GDM1 (cell line): ENCODE results near the gene STK11.
"Not testable (repeated sequence)": the region's sequence is repeated elsewhere in the genome, so short reads cannot be mapped to it uniquely, and the experiment has no call there.

Experiments
- DNase-seq: peaks from one replicate; lab custom pipeline; 2025; lab: John Stamatoyannopoulos, UW

Gene STK11

DNA sequence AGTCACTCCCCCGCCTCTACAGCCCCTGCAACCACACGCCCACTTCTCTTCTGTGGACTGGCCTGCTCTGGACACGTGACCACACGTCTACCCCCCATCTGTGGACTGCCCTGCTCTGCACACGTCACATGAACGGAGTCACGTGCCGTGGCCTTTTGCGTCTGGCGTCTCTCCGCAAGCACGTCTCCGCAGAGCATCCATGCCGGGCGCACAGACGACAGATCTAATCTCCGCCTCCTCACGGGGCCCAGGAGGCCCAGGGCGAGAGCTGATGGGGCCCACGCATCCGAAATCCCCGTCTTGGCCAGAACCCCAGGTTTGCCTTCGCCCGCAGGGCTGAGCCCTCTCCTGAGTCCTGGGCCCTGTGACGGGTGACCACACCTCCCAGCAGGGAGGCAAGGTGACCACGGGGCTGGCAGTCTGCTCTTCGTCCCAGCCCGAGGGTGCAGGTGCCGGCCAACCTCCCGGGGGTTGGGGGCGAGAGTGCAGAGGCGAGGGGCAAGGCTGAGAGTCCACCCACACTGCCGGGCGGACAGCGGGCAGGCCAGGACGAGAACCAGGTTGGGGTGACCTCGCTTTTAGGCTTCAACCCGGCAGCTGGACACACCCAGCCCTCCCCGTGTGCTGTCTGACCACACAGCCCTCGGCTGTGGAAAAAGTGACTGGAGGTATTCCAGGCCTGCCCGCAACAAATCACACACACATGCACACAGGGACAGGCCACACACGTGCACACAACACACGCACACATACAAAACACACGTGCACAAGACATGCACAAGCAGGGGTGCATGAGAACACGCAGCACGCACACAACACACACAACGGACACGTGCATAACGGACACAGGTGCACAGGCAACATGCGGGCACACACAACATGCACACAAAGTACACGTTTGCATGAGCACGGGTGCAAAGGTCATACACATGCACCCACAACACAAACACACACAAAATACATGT, 35.4 kb upstream of the STK11 start:
- no peak for DNase-seq

DNA sequence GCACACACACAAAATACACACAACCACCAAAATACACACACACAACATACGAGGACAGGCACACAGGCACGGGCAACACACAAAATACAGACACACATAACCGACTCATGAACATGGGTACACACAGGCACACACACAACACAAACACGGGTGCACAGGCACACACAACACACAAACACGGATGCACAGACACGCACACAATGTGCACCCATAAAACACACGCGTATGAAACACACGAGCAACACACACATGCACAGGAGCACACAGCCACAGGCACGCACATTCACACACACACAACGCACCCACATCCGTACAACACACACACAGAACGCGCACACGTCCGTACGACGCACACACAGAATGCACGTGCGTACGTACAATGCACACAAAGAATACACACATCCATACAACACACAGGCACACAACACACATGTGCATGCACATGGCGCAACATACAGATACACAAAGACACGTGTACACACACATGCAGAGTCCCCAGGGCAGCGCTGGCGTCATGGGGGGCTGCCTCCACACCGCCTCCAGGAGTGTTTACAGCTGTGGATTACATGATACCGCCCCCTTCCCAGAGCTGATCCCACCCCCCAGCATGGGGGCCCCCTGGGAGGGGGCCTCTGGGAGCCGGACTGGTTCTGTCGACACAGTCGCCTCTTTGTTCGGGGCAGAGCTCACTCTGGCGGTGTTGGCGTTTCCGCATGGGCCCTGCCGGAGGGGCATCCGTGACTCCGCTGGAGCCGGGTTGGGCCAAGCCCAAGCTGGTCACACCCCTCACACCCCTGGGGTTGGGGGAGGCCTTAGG, 34.4 kb upstream of the STK11 start:
- DNase-seq: no peak

DNA sequence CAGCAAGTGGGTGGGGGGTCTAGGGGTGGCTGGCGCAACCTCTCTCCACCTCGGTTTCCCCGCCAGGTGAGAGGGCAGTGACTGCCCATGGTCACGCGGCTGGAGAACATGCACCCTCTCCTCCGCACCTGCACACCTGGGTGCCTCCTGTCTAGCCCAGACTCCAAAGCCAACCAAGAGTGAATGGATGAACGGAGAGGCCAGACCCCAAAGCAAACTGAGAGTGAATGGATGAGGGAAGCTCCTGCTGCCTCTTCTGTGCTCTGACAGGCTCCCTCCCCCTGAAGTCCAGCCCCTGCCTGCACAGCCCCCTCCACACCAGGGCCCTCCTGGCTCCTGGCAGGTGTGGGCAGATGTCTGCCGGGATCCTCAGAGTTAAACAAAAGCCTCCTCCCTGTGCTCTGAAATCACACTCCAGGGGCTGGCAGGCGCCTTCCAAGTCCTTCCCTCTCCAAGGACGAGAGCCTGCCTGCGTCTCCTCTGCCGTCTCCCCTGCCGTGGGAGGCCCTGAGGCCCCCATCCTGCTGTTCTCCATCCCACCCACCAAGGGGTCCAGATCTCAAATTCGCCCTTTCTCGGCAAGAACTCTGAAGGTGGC, 33.7 kb upstream of the STK11 start:
- no peak for DNase-seq

- no peak for DNase-seq
These were observed 33.0 kb upstream of the STK11 start for GRCh38 chr19:1172353-1173158.

- no peak for DNase-seq
These were observed 32.3 kb upstream of the STK11 start for GRCh38 chr19:1173159-1173844.

DNA sequence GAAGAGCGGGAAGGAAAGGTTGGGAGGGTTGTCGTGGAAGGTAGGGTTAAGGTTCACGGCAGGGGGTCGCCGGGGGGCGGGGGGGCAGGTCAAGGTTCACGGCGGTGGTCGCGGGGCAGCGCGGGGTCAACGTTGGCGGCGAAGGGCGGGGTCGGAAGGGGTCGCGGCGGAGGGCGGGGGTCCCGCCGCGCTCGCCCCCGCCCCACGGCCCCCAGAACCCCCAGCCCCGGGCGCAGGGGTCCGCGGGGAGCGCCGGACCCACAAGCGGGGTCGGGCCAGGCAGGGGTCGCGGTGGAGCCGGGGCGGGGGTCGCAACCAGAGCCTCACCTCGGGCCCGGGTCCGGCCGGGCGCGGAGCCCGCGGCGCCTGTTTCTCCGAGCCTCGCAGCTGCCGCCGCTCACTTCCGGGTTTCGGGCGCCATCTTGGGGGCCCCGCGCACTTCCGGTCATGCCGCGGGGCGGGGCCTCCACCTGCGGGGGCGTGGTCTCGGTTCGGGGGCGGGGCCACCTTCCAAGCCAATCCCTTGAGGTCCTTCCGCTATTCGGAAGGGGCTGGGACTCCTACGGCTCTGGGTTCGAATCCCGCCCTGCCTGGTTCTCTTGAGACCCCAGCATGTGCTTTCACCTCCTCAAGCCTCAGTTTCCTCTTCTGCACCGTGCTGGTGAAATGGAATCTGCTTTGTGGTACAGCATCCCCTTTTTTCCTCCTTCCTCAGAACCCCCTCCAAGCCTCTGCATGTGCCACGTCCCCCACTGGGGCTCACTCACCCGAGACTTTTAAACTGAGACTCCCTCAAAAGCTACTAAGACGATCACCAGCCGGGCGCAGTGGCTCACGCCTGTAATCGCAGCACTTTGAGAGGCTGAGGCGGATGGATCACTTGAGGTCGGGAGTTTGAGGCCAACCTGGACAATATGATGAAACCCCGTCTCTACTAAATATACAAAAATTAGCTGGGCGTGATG, 31.5 kb upstream of the STK11 start, which contains the start of gene SBNO2:
Gene SBNO2 (minus strand): TSS at position 424 of the 965 bp plus-strand sequence. CDS start 19,992 bp downstream, outside the sequence.
- peak; percentile 77 for DNase-seq

- DNase-seq: no peak
These were observed 28.1 kb upstream of the STK11 start for GRCh38 chr19:1177322-1178114.

DNA sequence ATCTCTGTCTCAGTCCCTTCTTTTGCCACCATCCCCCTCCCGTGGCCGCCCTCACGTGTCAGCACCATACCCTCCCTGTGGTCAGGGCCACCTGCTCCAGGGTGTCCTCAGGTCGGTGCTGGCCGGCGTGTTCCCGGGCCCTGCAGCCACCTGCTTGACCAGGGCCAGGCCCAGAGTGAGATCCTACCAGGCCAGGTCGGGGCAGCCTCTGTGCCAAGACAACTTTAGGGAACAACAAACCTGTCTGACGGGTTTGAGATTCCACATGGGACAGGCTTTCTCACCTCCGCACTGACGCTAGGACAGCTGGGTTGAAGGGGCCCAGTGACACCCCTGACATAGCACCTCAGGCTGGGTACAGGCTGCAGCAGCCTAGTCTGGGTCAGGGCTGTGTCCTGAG, 24.0 kb upstream of the STK11 start:
- DNase-seq: no peak

- DNase-seq: no peak
These were observed 23.5 kb upstream of the STK11 start for GRCh38 chr19:1182068-1182467.

DNA sequence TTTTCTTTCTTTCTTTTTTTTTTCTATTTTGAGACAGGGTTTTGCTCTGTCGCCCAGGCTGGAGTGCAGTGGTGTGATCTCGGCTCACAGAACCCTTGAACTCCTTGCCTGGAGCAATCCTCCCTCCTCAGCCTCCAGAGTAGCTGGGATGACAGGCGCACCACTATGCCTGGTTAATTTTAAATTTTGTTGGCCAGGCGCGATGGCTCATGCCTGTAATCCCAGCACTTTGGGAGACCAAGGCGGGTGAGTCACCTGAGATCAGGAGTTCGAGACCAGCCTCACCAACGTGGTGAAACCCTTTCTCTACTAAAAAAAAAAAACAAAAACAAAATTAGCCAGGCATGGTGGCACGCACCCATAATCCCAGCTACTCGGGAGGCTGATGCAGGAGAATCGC, 22.9 kb upstream of the STK11 start:
- DNase-seq: no peak

GRCh38 chr19:1183543-1184172, 21.9 kb upstream of the STK11 start:
- no peak for DNase-seq

DNA sequence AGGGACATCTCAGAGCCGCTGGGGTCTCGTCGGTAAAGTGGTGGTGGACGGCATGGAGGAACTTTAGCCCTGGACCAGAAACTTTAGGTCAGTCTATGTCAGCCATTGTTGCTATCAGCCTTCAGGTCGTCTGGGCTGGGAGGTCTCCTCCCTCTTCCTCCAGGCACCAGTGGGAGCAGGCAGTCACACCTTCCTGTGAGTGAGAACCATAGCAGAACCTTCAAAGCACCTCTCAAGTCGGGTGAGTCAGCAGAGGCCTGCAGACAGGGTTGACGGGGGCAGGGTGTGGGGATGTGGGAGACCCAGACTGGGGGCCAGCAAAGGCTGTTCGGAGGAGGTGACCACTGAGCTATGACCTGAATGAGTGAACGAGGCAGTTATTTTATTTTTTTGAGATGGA, 16.2 kb upstream of the STK11 start:
- peak; percentile 49 for DNase-seq

- DNase-seq: no peak
These were observed 6.0 kb upstream of the STK11 start for GRCh38 chr19:1199531-1199930.

GRCh38 chr19:1200614-1201013, 5.0 kb upstream of the STK11 start:
- not testable (repeated sequence) for DNase-seq

DNA sequence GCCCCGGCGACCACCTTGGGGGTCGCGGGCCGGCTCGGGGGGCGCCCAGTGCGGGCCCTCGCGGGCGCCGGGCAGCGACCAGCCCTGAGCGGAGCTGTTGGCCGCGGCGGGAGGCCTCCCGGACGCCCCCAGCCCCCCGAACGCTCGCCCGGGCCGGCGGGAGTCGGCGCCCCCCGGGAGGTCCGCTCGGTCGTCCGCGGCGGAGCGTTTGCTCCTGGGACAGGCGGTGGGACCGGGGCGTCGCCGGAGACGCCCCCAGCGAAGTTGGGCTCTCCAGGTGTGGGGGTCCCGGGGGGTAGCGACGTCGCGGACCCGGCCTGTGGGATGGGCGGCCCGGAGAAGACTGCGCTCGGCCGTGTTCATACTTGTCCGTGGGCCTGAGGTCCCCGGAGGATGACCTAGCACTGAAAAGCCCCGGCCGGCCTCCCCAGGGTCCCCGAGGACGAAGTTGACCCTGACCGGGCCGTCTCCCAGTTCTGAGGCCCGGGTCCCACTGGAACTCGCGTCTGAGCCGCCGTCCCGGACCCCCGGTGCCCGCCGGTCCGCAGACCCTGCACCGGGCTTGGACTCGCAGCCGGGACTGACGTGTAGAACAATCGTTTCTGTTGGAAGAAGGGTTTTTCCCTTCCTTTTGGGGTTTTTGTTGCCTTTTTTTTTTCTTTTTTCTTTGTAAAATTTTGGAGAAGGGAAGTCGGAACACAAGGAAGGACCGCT, 729 bp downstream of the STK11 start:
- no peak for DNase-seq

DNA sequence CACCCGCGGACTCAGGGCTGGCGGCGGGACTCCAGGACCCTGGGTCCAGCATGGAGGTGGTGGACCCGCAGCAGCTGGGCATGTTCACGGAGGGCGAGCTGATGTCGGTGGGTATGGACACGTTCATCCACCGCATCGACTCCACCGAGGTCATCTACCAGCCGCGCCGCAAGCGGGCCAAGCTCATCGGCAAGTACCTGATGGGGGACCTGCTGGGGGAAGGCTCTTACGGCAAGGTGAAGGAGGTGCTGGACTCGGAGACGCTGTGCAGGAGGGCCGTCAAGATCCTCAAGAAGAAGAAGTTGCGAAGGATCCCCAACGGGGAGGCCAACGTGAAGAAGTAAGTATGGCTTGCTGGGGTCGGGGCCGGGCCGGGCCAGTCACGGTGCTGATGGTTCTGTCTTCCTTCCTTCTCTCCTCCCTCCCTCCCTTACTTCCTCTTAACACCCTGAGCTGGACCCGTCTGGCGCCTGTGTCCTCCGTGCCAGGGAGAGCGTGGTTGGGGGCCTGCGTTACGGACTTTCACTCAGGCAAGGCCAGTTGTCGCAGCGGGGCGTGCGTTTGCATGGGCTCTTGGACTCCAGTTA, 1.4 kb downstream of the STK11 start:
- DNase-seq: peak; percentile 21

GRCh38 chr19:1208830-1209229, 3.3 kb downstream of the STK11 start:
- DNase-seq: not testable (repeated sequence)

GRCh38 chr19:1210227-1210538, 4.6 kb downstream of the STK11 start:
- DNase-seq: no peak
